HG03280 (cell line): ENCODE results near the gene PIGBOS1.

Experiments used
- ATAC-seq: cut with Tn5 transposase; IDR thresholded peaks from one replicate; pipeline ENCODE4 v1.9.1; 2021; ENCODE audit warnings: mild to moderate bottlenecking, moderate library complexity; ENCODE audit not compliant: unreplicated experiment

Gene PIGBOS1

GRCh38 chr15:55268176-55268695, 50.7 kb downstream of the PIGBOS1 start:
- no peak for ATAC-seq

GRCh38 chr15:55267401-55268175, 51.3 kb downstream of the PIGBOS1 start:
- ATAC-seq: peak; percentile 93
